K562 (cell line): ENCODE data around the gene MBD5. TPM values are rescaled to one million over a fixed set of nuclear protein-coding genes. Genes with fewer than 3 reads are reported as not detected.

Experiments
- AFF4 ChIP-seq: sonication (generic); formaldehyde crosslinking; IDR thresholded peaks from 2 replicates; pipeline ENCODE4 v1.8.0; 2023; ENCODE audit warnings: mild to moderate bottlenecking, missing genetic modification reagents
- ELF2 ChIP-seq: fragments of 250-450 bp; sonication (Bioruptor Pico); IDR thresholded peaks from 2 replicates; pipeline ENCODE4 v1.5.0; 2021; ENCODE audit warnings: mild to moderate bottlenecking
- FOXK1 ChIP-seq: sonication (generic); formaldehyde crosslinking; IDR thresholded peaks from 2 replicates; pipeline ENCODE4 v1.8.0; 2022; ENCODE audit warnings: missing genetic modification reagents, mild to moderate bottlenecking, borderline replicate concordance
- GABPB1 ChIP-seq: sonication (generic); formaldehyde crosslinking; IDR thresholded peaks from 2 replicates; pipeline ENCODE4 v1.8.0; 2022; ENCODE audit warnings: mild to moderate bottlenecking, missing genetic modification reagents
- MEIS2 ChIP-seq: fragments of 450-650 bp; IDR thresholded peaks from 2 replicates; pipeline ENCODE4 v1.6.1; 2014; ENCODE audit warnings: mild to moderate bottlenecking; ENCODE audit not compliant: partially characterized antibody
- PATZ1 ChIP-seq: fragments of 250-450 bp; sonication (Bioruptor Pico); IDR thresholded peaks from 2 replicates; pipeline ENCODE4 v1.5.0; 2020; ENCODE audit warnings: mild to moderate bottlenecking, borderline replicate concordance
- POLR2A ChIP-seq: fragments of 450-650 bp; conservative IDR thresholded peaks from 2 replicates; pipeline ENCODE4 v1.6.1; 2016
- POLR2B ChIP-seq: fragments of 450-650 bp; IDR thresholded peaks from 2 replicates; pipeline ENCODE4 v1.6.1; 2018; ENCODE audit warnings: low read depth; ENCODE audit not compliant: partially characterized antibody
- POLR3G ChIP-seq: IDR thresholded peaks from 2 replicates; pipeline ENCODE4 v1.6.1; 2011; ENCODE audit not compliant: insufficient read length, insufficient replicate concordance; ENCODE audit errors: extremely low read depth
- SIN3A ChIP-seq, 2 experiments: fragments of 150-350 bp in 1 of 2; IDR thresholded peaks; 2 replicates each; pipeline ENCODE4 v1.6.1; 2011 to 2016; ENCODE audit warnings: borderline replicate concordance in 2 of 2, low read depth in 2 of 2, low read length in 2 of 2, mild to moderate bottlenecking in 2 of 2, moderate library complexity in 2 of 2; ENCODE audit not compliant: control insufficient read depth in 1 of 2
- TAF7 ChIP-seq: fragments of 450-650 bp; IDR thresholded peaks from 2 replicates; pipeline ENCODE4 v1.6.1; 2016; ENCODE audit warnings: missing genetic modification characterization, missing compliant biosample characterization
- ZFP91 ChIP-seq: sonication (generic); formaldehyde crosslinking; IDR thresholded peaks from 2 replicates; pipeline ENCODE4 v1.8.0; 2022; ENCODE audit warnings: mild to moderate bottlenecking, missing genetic modification reagents
- ZNF197 ChIP-seq: fragments of 200-800 bp; sonication (Bioruptor generic); IDR thresholded peaks from 2 replicates; pipeline ENCODE4 v1.6.1; 2016; ENCODE audit warnings: low read depth, missing genetic modification characterization, missing compliant biosample characterization
- ZNF766 ChIP-seq: fragments of 200-800 bp; sonication (Bioruptor generic); conservative IDR thresholded peaks from 2 replicates; pipeline ENCODE4 v1.6.1; 2016; ENCODE audit warnings: missing genetic modification characterization, missing compliant biosample characterization
- polyA plus RNA-seq, 8 experiments: library from polyadenylated mRNA; depleted of rRNA in 4 of 8; stranded (reverse) in 5 of 8; unstranded in 3 of 8; fragments of >200 nt; fragmentation: Nextera tagmentation in 2 of 8; fragmentation: Illumina TruSeq in 1 of 8; extraction: Ambion mirVana in 2 of 8; extraction: Trizol in 1 of 8; gene quantifications; 2 replicates each; pipeline versions ENCODE4 v1.2.1 to v1.2.3, GENCODE V29; 2011 to 2014; ENCODE audit warnings: inconsistent platforms in 1 of 8, missing spikeins in 1 of 8
- total RNA-seq, 7 experiments: library from RNA; depleted of rRNA in 6 of 7; stranded (reverse); fragments of >200 nt in 6 of 7; fragmentation: Illumina TruSeq in 2 of 7; extraction: Trizol in 2 of 7; gene quantifications; 2 replicates each; pipeline versions ENCODE4 v1.2.1 to v1.2.3, GENCODE V29; 2011 to 2021; ENCODE audit warnings: low replicate concordance in 1 of 7
- TF ChIP-seq, protein P1 (sequence below): fragments of 200-800 bp; sonication (Bioruptor generic); IDR thresholded peaks from 2 replicates; pipeline ENCODE4 v1.6.1; 2017; ENCODE audit warnings: missing genetic modification characterization, missing compliant biosample characterization
- TF ChIP-seq, protein P2 (sequence below): sonication (generic); formaldehyde crosslinking; IDR thresholded peaks from 2 replicates; pipeline ENCODE4 v1.8.0; 2022; ENCODE audit warnings: missing genetic modification reagents, mild to moderate bottlenecking, moderate library complexity, borderline replicate concordance

MBD5 gene
- total and polyA plus RNA-seq, 9 of the 15 experiments (the other 6 are each of a cell fraction or from before 2014, with no cell fraction given), result 3.4 to 14.5 (median 9.0) TPM

- TF ChIP-seq PATZ1 (no peak), GABPB1 (CRISPR knock-in tag) (no peak), ZNF766 (CRISPR knock-in tag) (0 out of 2 replicates have a peak, but pooled peaks have one; percentile 13), TAF7 (tag) (0 out of 2 replicates have a peak, but pooled peaks have one; percentile 49), POLR2B (peak; percentile 20), AFF4 (peak; percentile 47; the same call in 1 of the 2 replicates), POLR3G (no peak), ELF2 (0 out of 2 replicates have a peak, but pooled peaks have one; percentile 2), ZFP91 (CRISPR knock-in tag) (peak; percentile 74; the same call in 1 of the 2 replicates), POLR2A (peak; percentile 20; the same call in 1 of the 2 replicates), MEIS2 (no peak), SIN3A (IDR thresholded peaks at IDR 0.05; ENCODE audit: borderline replicate concordance in 2 of 2, control insufficient read depth in 1 of 2, low read depth in 2 of 2, low read length in 2 of 2) (0 out of 4 replicates have a peak, but pooled peaks of 1 of the 2 experiments have one; percentile 29), ZNF197 (CRISPR knock-in tag) (no peak), FOXK1 (CRISPR knock-in tag) (no peak)
- TF ChIP-seq, protein P1, sequence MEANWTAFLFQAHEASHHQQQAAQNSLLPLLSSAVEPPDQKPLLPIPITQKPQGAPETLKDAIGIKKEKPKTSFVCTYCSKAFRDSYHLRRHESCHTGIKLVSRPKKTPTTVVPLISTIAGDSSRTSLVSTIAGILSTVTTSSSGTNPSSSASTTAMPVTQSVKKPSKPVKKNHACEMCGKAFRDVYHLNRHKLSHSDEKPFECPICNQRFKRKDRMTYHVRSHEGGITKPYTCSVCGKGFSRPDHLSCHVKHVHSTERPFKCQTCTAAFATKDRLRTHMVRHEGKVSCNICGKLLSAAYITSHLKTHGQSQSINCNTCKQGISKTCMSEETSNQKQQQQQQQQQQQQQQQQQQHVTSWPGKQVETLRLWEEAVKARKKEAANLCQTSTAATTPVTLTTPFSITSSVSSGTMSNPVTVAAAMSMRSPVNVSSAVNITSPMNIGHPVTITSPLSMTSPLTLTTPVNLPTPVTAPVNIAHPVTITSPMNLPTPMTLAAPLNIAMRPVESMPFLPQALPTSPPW (CRISPR knock-in tag), result peak; percentile 90
- TF ChIP-seq, protein P2, sequence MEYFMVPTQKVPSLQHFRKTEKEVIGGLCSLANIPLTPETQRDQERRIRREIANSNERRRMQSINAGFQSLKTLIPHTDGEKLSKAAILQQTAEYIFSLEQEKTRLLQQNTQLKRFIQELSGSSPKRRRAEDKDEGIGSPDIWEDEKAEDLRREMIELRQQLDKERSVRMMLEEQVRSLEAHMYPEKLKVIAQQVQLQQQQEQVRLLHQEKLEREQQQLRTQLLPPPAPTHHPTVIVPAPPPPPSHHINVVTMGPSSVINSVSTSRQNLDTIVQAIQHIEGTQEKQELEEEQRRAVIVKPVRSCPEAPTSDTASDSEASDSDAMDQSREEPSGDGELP (CRISPR knock-in tag), result peak; percentile 6; the same call in 1 of the 2 replicates
Observed at GRCh38 chr2:148021059-148021861, at the start of gene MBD5 (continued).
